ENCODE results near the gene DGKG. TPM values are rescaled to one million over a fixed set of nuclear protein-coding genes. Genes with fewer than 3 reads are reported as not detected.

Gene DGKG
- total and polyA plus RNA-seq, 10 of the 15 experiments (the other 5 are each of a cell fraction or from before 2014, with no cell fraction given): 0.39 to 6.2 (median 4.7) TPM

- TF ChIP-seq RAD21 (IDR thresholded peaks at IDR 0.05; ENCODE audit: insufficient read depth, low read depth, low read length) (no peak), ATF7 (IDR thresholded peaks at IDR 0.05; ENCODE audit: low read depth) (no peak), E2F8 (IDR thresholded peaks at IDR 0.05; ENCODE audit: low read depth, partially characterized antibody) (no peak), BCLAF1 (IDR thresholded peaks at IDR 0.05) (no peak), STAT1 (conservative IDR thresholded peaks at IDR 0.05) (no peak), CHD4 (IDR thresholded peaks at IDR 0.05) (no peak), SREBF2 (IDR thresholded peaks at IDR 0.05; ENCODE audit: low read length) (no peak), SMARCA5 (IDR thresholded peaks at IDR 0.05) (peak; percentile 17; the same call in 1 of the 2 replicates), STAT3 (IDR thresholded peaks at IDR 0.05; ENCODE audit: low read depth, low read length) (no peak), SMAD5 (IDR thresholded peaks at IDR 0.05; ENCODE audit: low read depth) (peak; percentile 20; the same call in 1 of the 2 replicates), ZNF687 (IDR thresholded peaks at IDR 0.05) (peak; percentile 38), POU2F2 (IDR thresholded peaks at IDR 0.05; ENCODE audit: borderline replicate concordance, low read depth, low read length) (peak; percentile 93; the same call in 1 of the 3 replicates), PRDM15 (CRISPR knock-in tag; IDR thresholded peaks at IDR 0.05) (no peak), IRF4 (IDR thresholded peaks at IDR 0.05; ENCODE audit: low read depth, low read length) (no peak), YBX1 (IDR thresholded peaks at IDR 0.05) (no peak), IKZF1 (conservative IDR thresholded peaks at IDR 0.05) (peak; percentile 45; the same call in 1 of the 2 replicates)
These were observed 252.8 kb downstream of the DGKG start, which contains the start of gene ETV5 (continued) for GRCh38 chr3:186108941-186109865.
